Left ventricle myocardium inferior (tissue), 1 donor: Measurements from ENCODE around the gene ZBTB9. TPM values are rescaled to one million over a fixed set of nuclear protein-coding genes. Genes with fewer than 3 reads are reported as not detected.

Experiments used
- DNase-seq: peaks from one replicate; pipeline ENCODE4 v3.0.0-alpha.2; 2020
- H3K27ac ChIP-seq: fragments of 200-600 bp; replicated peaks from 2 replicates; pipeline ENCODE4 v1.8.0; 2021
- H3K27me3 ChIP-seq: fragments of 200-600 bp; 2 replicates; pipeline ENCODE4 v1.8.0; 2021; ENCODE audit warnings: low read depth
- H3K36me3 ChIP-seq: fragments of 200-600 bp; 2 replicates; pipeline ENCODE4 v1.8.0; 2021
- H3K4me1 ChIP-seq: fragments of 200-600 bp; 2 replicates; pipeline ENCODE4 v1.8.0; 2021
- H3K4me3 ChIP-seq: fragments of 200-600 bp; 2 replicates; pipeline ENCODE4 v1.8.0; 2021; ENCODE audit warnings: mild to moderate bottlenecking, moderate library complexity
- H3K9me3 ChIP-seq: fragments of 200-600 bp; replicated peaks from 2 replicates; pipeline ENCODE4 v1.8.0; 2021
- CTCF ChIP-seq: fragments of 200-600 bp; IDR thresholded peaks from 2 replicates; pipeline ENCODE4 v1.8.0; 2021; ENCODE audit warnings: antibody characterized with exemption, mild to moderate bottlenecking, borderline replicate concordance
- intact Hi-C: fragments of 100-400 bp; cut with micrococcal nuclease; formaldehyde crosslinking; loops from one replicate; pipeline ENCODE4 v1.11.0; 2022
- total RNA-seq: library from RNA; stranded (reverse); fragmentation: NEBNext Ultra II Directional; extraction: Animal tissue kit (Norgen Biotek cat#: 25700); gene quantifications from one replicate; pipeline ENCODE4 v1.2.1, GENCODE V29; 2021
- donor health status: DM: no; HTN: yes; CAD: no; lungs with severe emphysema.

ZBTB9 gene
- total RNA-seq, 1 donor from 2014 or later, result 4.9 TPM

- no peaks in the 10 kb centered on the region for H3K36me3 ChIP-seq
- H3K27me3 ChIP-seq, result no peaks in the 10 kb centered on the region
- no peaks in the 10 kb centered on the region for H3K9me3 ChIP-seq
- peak; percentile 63 for DNase-seq
- H3K4me3 ChIP-seq, result peak overlapping the region; percentile 68
- H3K27ac ChIP-seq, result peak overlapping the region; percentile 93
- H3K4me1 ChIP-seq, result peaks cover 80% of the 10 kb centered on the region
- intact Hi-C loops, result no loop called here
- TF ChIP-seq CTCF, result no peak
Measured at GRCh38 chr6:33427585-33428223, 26.7 kb upstream of the ZBTB9 start.

GRCh38 chr6:33428224-33428965 is 26.0 kb upstream of the ZBTB9 start:
- peak; percentile 30 for TF ChIP-seq CTCF
- intact Hi-C loops, result no loop called here
- DNase-seq, result no peak
- no peaks in the 10 kb centered on the region for H3K27me3 ChIP-seq
- H3K9me3 ChIP-seq, result no peaks in the 10 kb centered on the region
- H3K36me3 ChIP-seq, result no peaks in the 10 kb centered on the region
- peaks cover 87% of the 10 kb centered on the region for H3K4me1 ChIP-seq
- peak overlapping the region; percentile 93 for H3K27ac ChIP-seq
- H3K4me3 ChIP-seq, result peak overlapping the region; percentile 68

GRCh38 chr6:33428966-33429749 is 25.2 kb upstream of the ZBTB9 start:
- Histone ChIP-seq H3K36me3 (no peaks in the 10 kb centered on the region), H3K27me3 (no peaks in the 10 kb centered on the region), H3K27ac (peak overlapping the region; percentile 93), H3K4me1 (peaks cover 90% of the 10 kb centered on the region), H3K9me3 (no peaks in the 10 kb centered on the region), H3K4me3 (peak overlapping the region; percentile 68)
- DNase-seq, result no peak
- intact Hi-C loops, result no loop called here
- TF ChIP-seq CTCF, result no peak

- Histone ChIP-seq H3K4me1 (peaks cover 89% of the 10 kb centered on the region), H3K4me3 (no peak overlapping the region), H3K27me3 (no peaks in the 10 kb centered on the region), H3K36me3 (no peaks in the 10 kb centered on the region), H3K9me3 (no peaks in the 10 kb centered on the region), H3K27ac (peak overlapping the region; percentile 93)
- TF ChIP-seq CTCF, result no peak
- intact Hi-C loops, result no loop called here
- no peak for DNase-seq
Measured at GRCh38 chr6:33429750-33430052, 24.7 kb upstream of the ZBTB9 start.

- H3K9me3 ChIP-seq, result no peaks in the 10 kb centered on the region
- no peak overlapping the region for H3K27ac ChIP-seq
- H3K36me3 ChIP-seq, result peaks cover 4% of the 10 kb centered on the region
- H3K4me1 ChIP-seq, result peaks cover 82% of the 10 kb centered on the region
- intact Hi-C loops, result no loop called here
- no peak for DNase-seq
- no peaks in the 10 kb centered on the region for H3K27me3 ChIP-seq
- H3K4me3 ChIP-seq, result no peak overlapping the region
- no peak for TF ChIP-seq CTCF
Measured at GRCh38 chr6:33430334-33430733, 24.0 kb upstream of the ZBTB9 start.
